H1 (cell line): Measurements from ENCODE around the gene SNAP29. TPM values are rescaled to one million over a fixed set of nuclear protein-coding genes. Genes with fewer than 3 reads are reported as not detected.

Source experiments
- CTCF ChIA-PET: fragments of 300-600 bp; sonication (Branson Sonifier 250); formaldehyde crosslinking; loops from one replicate; lab custom pipeline; 2021; ENCODE audit not compliant: partially characterized antibody; lab: Charles Lee
- POLR2A ChIA-PET: fragments of 300-600 bp; sonication (Branson Sonifier 250); formaldehyde crosslinking; loops from one replicate; lab custom pipeline; 2021; ENCODE audit warnings: inconsistent platforms; ENCODE audit not compliant: partially characterized antibody; lab: Charles Lee
- DNase-seq, 2 experiments: peaks; one replicate each; pipeline versions ENCODE4 v3.0.0 to v3.0.0-alpha.2; 2010 to 2022; ENCODE audit warnings: low spot score in 2 of 2, low read depth in 1 of 2, mixed read lengths in 1 of 2
- FAIRE-seq: peaks from 2 replicates; lab custom pipeline; 2011; peaks lifted over from hg19 to GRCh38; lab: Jason Lieb, UNC
- H2AFZ ChIP-seq: 2 replicates; pipeline ENCODE4 v1.8.1; 2012; ENCODE audit warnings: low read length, inconsistent platforms
- H2AK5ac ChIP-seq: 2 replicates; pipeline ENCODE4 v1.6.1; 2013; ENCODE audit warnings: low read depth, low read length
- H2BK120ac ChIP-seq: replicated peaks from 2 replicates; pipeline ENCODE3; 2013; ENCODE audit warnings: low read depth, low read length, inconsistent platforms
- H2BK12ac ChIP-seq: 2 replicates; pipeline ENCODE4 v1.6.1; 2013; ENCODE audit warnings: low read depth, low read length
- H2BK15ac ChIP-seq: 2 replicates; pipeline ENCODE4 v1.6.1; 2013; ENCODE audit warnings: low read length
- H2BK20ac ChIP-seq: 2 replicates; pipeline ENCODE4 v1.6.1; 2013; ENCODE audit warnings: low read length
- H2BK5ac ChIP-seq: 2 replicates; pipeline ENCODE4 v1.6.1; 2013; ENCODE audit warnings: low read depth, low read length
- H3K14ac ChIP-seq: 2 replicates; pipeline ENCODE4 v1.6.1; 2013; ENCODE audit warnings: inconsistent platforms; ENCODE audit not compliant: insufficient read length
- H3K18ac ChIP-seq: 2 replicates; pipeline ENCODE4 v1.6.1; 2013; ENCODE audit warnings: low read length; ENCODE audit errors: extremely low read depth
- H3K23ac ChIP-seq: 2 replicates; pipeline ENCODE4 v1.6.1; 2013; ENCODE audit warnings: inconsistent platforms; ENCODE audit not compliant: insufficient read length
- H3K23me2 ChIP-seq: 2 replicates; pipeline ENCODE4 v1.6.1; 2013; ENCODE audit warnings: low read depth, low read length
- H3K27ac ChIP-seq: 2 replicates; pipeline ENCODE4 v1.6.1; 2011; ENCODE audit warnings: low read depth, low read length, inconsistent platforms
- H3K27me3 ChIP-seq, 4 experiments: replicated peaks in 1 of 4; 1 replicate in 1 of 4; 2 replicates in 3 of 4; pipeline versions ENCODE4 v1.6.1 to v1.8.1; 2011 to 2013; ENCODE audit warnings: low read length in 3 of 4, mild to moderate bottlenecking in 3 of 4, inconsistent platforms in 2 of 4, mixed read lengths in 2 of 4, moderate library complexity in 1 of 4; ENCODE audit not compliant: control insufficient read depth in 3 of 4, insufficient read depth in 3 of 4; ENCODE audit errors: extremely low read depth in 1 of 4
- H3K36me3 ChIP-seq, 4 experiments: 2 replicates each; pipeline versions ENCODE4 v1.6.1 to v1.8.1; 2011 to 2013; ENCODE audit warnings: mild to moderate bottlenecking in 4 of 4, low read length in 3 of 4, moderate library complexity in 2 of 4, control low read depth in 1 of 4, inconsistent platforms in 1 of 4; ENCODE audit not compliant: insufficient read depth in 4 of 4, control insufficient read depth in 2 of 4
- H3K4ac ChIP-seq: replicated peaks from 2 replicates; pipeline ENCODE3; 2013; ENCODE audit warnings: low read length, low read depth, mixed read lengths, inconsistent platforms; ENCODE audit not compliant: insufficient read length
- H3K4me1 ChIP-seq, 4 experiments: replicated peaks in 1 of 4; 1 replicate in 1 of 4; 2 replicates in 3 of 4; pipeline versions ENCODE4 v1.6.1 to v1.8.1; 2011 to 2013; ENCODE audit warnings: low read length in 3 of 4, inconsistent platforms in 2 of 4, mixed read lengths in 1 of 4; ENCODE audit not compliant: insufficient read depth in 4 of 4, control insufficient read depth in 3 of 4
- H3K4me2 ChIP-seq, 2 experiments: 2 replicates each; pipeline versions ENCODE4 v1.6.1 to v1.8.1; 2011 to 2013; ENCODE audit warnings: low read depth in 2 of 2, low read length in 2 of 2, control low read depth in 1 of 2, inconsistent platforms in 1 of 2, mild to moderate bottlenecking in 1 of 2; ENCODE audit not compliant: insufficient read depth in 1 of 2
- H3K4me3 ChIP-seq, 4 experiments: fragments of 200-600, 300-600 bp in 1 of 4; sonication (generic), shearing (Covaris generic), sonication (Bioruptor Twin) in 1 of 4; 2 replicates each; pipeline versions ENCODE4 v1.5.1 to v1.8.1; 2011 to 2016; ENCODE audit warnings: low read length in 4 of 4, low read depth in 3 of 4, control low read depth in 2 of 4, inconsistent platforms in 2 of 4, mild to moderate bottlenecking in 2 of 4, mixed read lengths in 1 of 4, moderate library complexity in 1 of 4; ENCODE audit not compliant: insufficient read depth in 2 of 4; ENCODE audit errors: extremely low read depth in 1 of 4
- H3K56ac ChIP-seq: replicated peaks from 2 replicates; pipeline ENCODE3; 2013; ENCODE audit warnings: low read depth, mild to moderate bottlenecking, mixed read lengths, low read length, inconsistent platforms; ENCODE audit not compliant: insufficient read length
- H3K79me1 ChIP-seq: 2 replicates; pipeline ENCODE4 v1.6.1; 2013; ENCODE audit warnings: low read depth, low read length, control low read depth
- H3K79me2 ChIP-seq, 2 experiments: 2 replicates each; pipeline versions ENCODE4 v1.6.1 to v1.8.1; 2012 to 2013; ENCODE audit warnings: low read length in 2 of 2, mild to moderate bottlenecking in 2 of 2, inconsistent platforms in 1 of 2; ENCODE audit not compliant: insufficient read depth in 2 of 2, control insufficient read depth in 1 of 2
- H3K9ac ChIP-seq, 4 experiments: replicated peaks in 1 of 4; 1 replicate in 1 of 4; 2 replicates in 3 of 4; pipeline versions ENCODE4 v1.6.1 to v1.8.1; 2011 to 2013; ENCODE audit warnings: low read depth in 3 of 4, low read length in 3 of 4, control low read depth in 2 of 4, mild to moderate bottlenecking in 2 of 4, moderate library complexity in 2 of 4, inconsistent platforms in 1 of 4; ENCODE audit errors: extremely low read depth in 1 of 4
- H3K9me3 ChIP-seq, 2 experiments: 2 replicates each; pipeline versions ENCODE4 v1.6.1 to v1.8.1; 2012 to 2013; ENCODE audit warnings: mild to moderate bottlenecking in 2 of 2, moderate library complexity in 2 of 2, control low read depth in 1 of 2, inconsistent platforms in 1 of 2, low read depth in 1 of 2, low read length in 1 of 2, mixed read lengths in 1 of 2; ENCODE audit not compliant: insufficient read depth in 2 of 2
- H4K20me1 ChIP-seq, 2 experiments: replicated peaks in 1 of 2; 2 replicates each; pipeline versions ENCODE3 to v1.8.1; 2011 to 2013; ENCODE audit warnings: inconsistent platforms in 2 of 2, low read length in 2 of 2, mild to moderate bottlenecking in 1 of 2; ENCODE audit not compliant: insufficient read depth in 2 of 2, control insufficient read depth in 1 of 2
- H4K5ac ChIP-seq: 2 replicates; pipeline ENCODE4 v1.6.1; 2013; ENCODE audit warnings: low read length, low read depth, mixed read lengths, inconsistent platforms; ENCODE audit not compliant: insufficient read length
- H4K8ac ChIP-seq: 2 replicates; pipeline ENCODE4 v1.8.0; 2013; ENCODE audit warnings: mild to moderate bottlenecking, moderate library complexity, low read length, inconsistent platforms; ENCODE audit not compliant: insufficient read depth; ENCODE audit errors: extremely low read depth
- H4K91ac ChIP-seq: replicated peaks from 2 replicates; pipeline ENCODE3; 2013; ENCODE audit warnings: low read length, mixed read lengths, inconsistent platforms; ENCODE audit not compliant: insufficient read length
- HDAC2 ChIP-seq, 2 experiments: fragments of 300-600 bp in 1 of 2; sonication (generic) in 1 of 2; IDR thresholded peaks; 2 replicates each; pipeline ENCODE4 v1.6.1; 2011 to 2012; ENCODE audit warnings: low read depth in 2 of 2, low read length in 2 of 2, mild to moderate bottlenecking in 2 of 2, moderate library complexity in 2 of 2, borderline replicate concordance in 1 of 2, inconsistent platforms in 1 of 2
- KDM4A ChIP-seq: IDR thresholded peaks from one replicate; pipeline ENCODE4 v1.7.1; 2012; ENCODE audit warnings: low read depth, mild to moderate bottlenecking, moderate library complexity, low read length, inconsistent platforms; ENCODE audit not compliant: severe bottlenecking
- NRF1 ChIP-seq: IDR thresholded peaks from 2 replicates; pipeline ENCODE4 v1.6.1; 2011; ENCODE audit warnings: mild to moderate bottlenecking, low read depth, low read length, improper control_type of control experiment
- WGBS, 2 experiments: shearing (Covaris generic) in 1 of 2; methylation state at CpG; one replicate each; pipeline versions ENCODE4 v1.1.6 to v1.1.7; 2013 to 2015; ENCODE audit warnings: low lambda C conversion rate in 2 of 2, mixed read lengths in 2 of 2, inconsistent platforms in 1 of 2, low coverage in 1 of 2, missing lambda C conversion rate in 1 of 2; ENCODE audit not compliant: insufficient replicate concordance in 2 of 2, insufficient coverage in 1 of 2, insufficient read length in 1 of 2; ENCODE audit errors: extremely low coverage in 1 of 2, missing lambda C conversion rate in 1 of 2; 5-methylcytosine and 5-hydroxymethylcytosine counted together
- polyA plus RNA-seq, 7 experiments: library from polyadenylated mRNA; depleted of rRNA in 3 of 7; stranded (reverse) in 5 of 7; unstranded in 2 of 7; fragments of >200 nt in 5 of 7; fragments of 200-250 nt in 2 of 7; gene quantifications; 1 replicate in 5 of 7; 2 replicates in 1 of 7; 4 replicates in 1 of 7; pipeline versions ENCODE4 v1.2.1 to v1.2.3, GENCODE V29; 2011 to 2013; ENCODE audit warnings: missing spikeins in 2 of 7, mixed read lengths in 2 of 7
- total RNA-seq: library from RNA; stranded (reverse); fragmentation: NEBNext Ultra II Directional; extraction: Animal tissue kit (Norgen Biotek cat#: 25700); gene quantifications from 2 replicates; pipeline ENCODE4 v1.2.1, GENCODE V29; 2021

The SNAP29 gene
- total and polyA plus RNA-seq, 2 of the 8 experiments (the other 6 are each of a cell fraction or from before 2014, with no cell fraction given), result 11.8 to 15.0 TPM

DNA sequence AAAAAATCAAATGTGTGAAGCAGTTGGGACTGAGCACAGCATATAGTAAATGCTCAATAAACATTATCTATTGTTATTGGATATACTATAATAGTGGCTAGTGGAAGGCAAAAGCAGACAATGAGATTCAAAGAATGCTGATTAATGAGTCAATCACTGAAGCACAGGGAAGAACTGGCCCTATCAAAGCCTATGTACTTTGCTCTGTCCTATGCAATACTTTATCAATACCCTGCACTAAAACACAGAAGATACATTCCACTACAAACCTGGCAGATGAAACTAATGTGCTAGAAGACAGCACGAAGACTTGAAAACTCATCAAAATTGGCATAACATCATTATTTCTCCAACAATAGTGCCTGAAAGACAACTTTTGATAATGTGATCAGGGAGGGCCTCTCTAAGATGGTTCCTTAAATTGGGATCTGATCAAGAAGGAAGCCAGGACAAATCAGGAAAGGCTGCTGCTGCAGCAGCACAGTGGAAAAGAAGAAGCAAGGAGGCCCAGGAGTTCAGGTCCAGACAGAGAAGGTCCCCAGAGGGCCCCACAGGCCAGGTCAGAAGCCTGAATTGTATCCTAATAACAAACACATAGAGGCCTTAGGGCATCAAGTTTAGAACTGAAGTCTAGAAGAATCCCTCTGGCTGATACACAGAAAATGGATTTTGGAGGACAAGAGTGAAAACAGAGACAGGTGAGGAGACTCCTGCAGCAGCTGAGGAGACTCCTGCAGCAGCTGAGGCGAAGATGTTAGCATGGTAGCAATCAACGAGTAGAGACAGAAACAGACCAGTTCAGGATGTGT, 18.8 kb upstream of the SNAP29 start:
- DNase-seq (no peak), FAIRE-seq (no peak)
- Histone ChIP-seq H3K14ac (no peak overlapping the region), H4K91ac (peak overlapping the region; percentile 40), H2BK120ac (peak overlapping the region; percentile 89), H3K36me3 (no peaks in the 10 kb centered on the region), H2BK12ac (no peak overlapping the region), H3K27me3 (no peaks in the 10 kb centered on the region), H3K4me3 (no peak overlapping the region), H3K18ac (no peak overlapping the region), H2AFZ (no peak overlapping the region), H2BK5ac (no peak overlapping the region), H3K9ac (no peak overlapping the region), H3K4ac (no peak overlapping the region), H3K79me1 (peaks cover 3% of the 10 kb centered on the region; the same call in 1 of the 2 replicates), H4K5ac (no peak overlapping the region), H3K23ac (no peak overlapping the region), H4K20me1 (peaks cover 0 to 1% of the 10 kb centered on the region in 2 experiments), H3K56ac (no peak overlapping the region), H2BK15ac (no peak overlapping the region), H3K23me2 (no peaks in the 10 kb centered on the region), H3K27ac (no peak overlapping the region), H3K9me3 (no peaks in the 10 kb centered on the region), H4K8ac (no peak overlapping the region), H2BK20ac (no peak overlapping the region; the same call in 1 of the 2 replicates), H3K4me1 (peaks cover 1 to 8% (median 6%) of the 10 kb centered on the region in 4 experiments; a peak in 3 of 7 replicates), H3K4me2 (no peak overlapping the region; a peak in 1 of 4 replicates), H2AK5ac (no peak overlapping the region), H3K79me2 (peaks cover 0 to 5% of the 10 kb centered on the region in 2 experiments; a peak in 1 of 4 replicates)
- 91% methylated on average over 3 of the region's 3 CpGs; no CpG with 5 or more reads in 1 of the 2 experiments for WGBS, 2 experiments
- ChIA-PET CTCF (interaction anchor here (1.3 kb wide), 1 partner anchor 46 kb away, joined by 3 read pairs; no protein-coding TSS in a partner anchor), POLR2A (no interaction called here)
- no peak for TF ChIP-seq KDM4A
- TF ChIP-seq NRF1, result no peak
- no peak for TF ChIP-seq HDAC2 (IDR thresholded peaks at IDR 0.05; ENCODE audit: borderline replicate concordance in 1 of 2, low read depth in 2 of 2, low read length in 2 of 2)
